ENCODE measurements around the gene RIC3.
A peak's percentile ranks its signal among the peaks of the same experiment; 100 is the strongest.

The RIC3 gene

GRCh38 chr11:8168485-8169257 lies at the start of gene RIC3:
TSS of gene RIC3 (minus strand) at chr11:8169025. CDS start at chr11:8168989, 36 bp downstream.
- peak; percentile 56 for DNase-seq

GRCh38 chr11:8218409-8218808 lies 49.6 kb upstream of the RIC3 start:
- no peak for DNase-seq

GRCh38 chr11:8217926-8218325 lies 49.1 kb upstream of the RIC3 start:
- no peak for DNase-seq

- no peak for DNase-seq
Observed at GRCh38 chr11:8217136-8217535, 48.3 kb upstream of the RIC3 start.

- DNase-seq: no peak
Observed at GRCh38 chr11:8213376-8213775, 44.6 kb upstream of the RIC3 start.

- DNase-seq: peak; percentile 10
Observed at GRCh38 chr11:8209208-8209807, 40.5 kb upstream of the RIC3 start.

GRCh38 chr11:8207080-8208000 lies 38.5 kb upstream of the RIC3 start:
- no peak for DNase-seq

GRCh38 chr11:8206251-8207079 lies 37.6 kb upstream of the RIC3 start:
- DNase-seq: no peak

GRCh38 chr11:8205566-8205965 lies 36.7 kb upstream of the RIC3 start:
- DNase-seq: no peak

GRCh38 chr11:8204596-8204995 lies 35.8 kb upstream of the RIC3 start:
- DNase-seq: no peak

GRCh38 chr11:8204025-8204424 lies 35.2 kb upstream of the RIC3 start:
- DNase-seq: no peak

GRCh38 chr11:8203414-8203715 lies 34.5 kb upstream of the RIC3 start:
- no peak for DNase-seq

- no peak for DNase-seq
Observed at GRCh38 chr11:8202516-8203413, 33.9 kb upstream of the RIC3 start.

- DNase-seq: no peak
Observed at GRCh38 chr11:8201644-8202365, 33.0 kb upstream of the RIC3 start.

- no peak for DNase-seq
Observed at GRCh38 chr11:8199676-8200075, 30.9 kb upstream of the RIC3 start.

- no peak for DNase-seq
Observed at GRCh38 chr11:8196749-8197148, 27.9 kb upstream of the RIC3 start.

GRCh38 chr11:8194956-8195355 lies 26.1 kb upstream of the RIC3 start:
- DNase-seq: no peak

- DNase-seq: no peak
Observed at GRCh38 chr11:8192896-8193209, 24.0 kb upstream of the RIC3 start.

- DNase-seq: peak; percentile 41
Observed at GRCh38 chr11:8192016-8192895, 23.4 kb upstream of the RIC3 start.

GRCh38 chr11:8190431-8190830 lies 21.6 kb upstream of the RIC3 start:
- no peak for DNase-seq
